ENCODE results near the gene MYO15B.
A peak's percentile ranks its signal among the peaks of the same experiment; 100 is the strongest.

MYO15B gene

DNA sequence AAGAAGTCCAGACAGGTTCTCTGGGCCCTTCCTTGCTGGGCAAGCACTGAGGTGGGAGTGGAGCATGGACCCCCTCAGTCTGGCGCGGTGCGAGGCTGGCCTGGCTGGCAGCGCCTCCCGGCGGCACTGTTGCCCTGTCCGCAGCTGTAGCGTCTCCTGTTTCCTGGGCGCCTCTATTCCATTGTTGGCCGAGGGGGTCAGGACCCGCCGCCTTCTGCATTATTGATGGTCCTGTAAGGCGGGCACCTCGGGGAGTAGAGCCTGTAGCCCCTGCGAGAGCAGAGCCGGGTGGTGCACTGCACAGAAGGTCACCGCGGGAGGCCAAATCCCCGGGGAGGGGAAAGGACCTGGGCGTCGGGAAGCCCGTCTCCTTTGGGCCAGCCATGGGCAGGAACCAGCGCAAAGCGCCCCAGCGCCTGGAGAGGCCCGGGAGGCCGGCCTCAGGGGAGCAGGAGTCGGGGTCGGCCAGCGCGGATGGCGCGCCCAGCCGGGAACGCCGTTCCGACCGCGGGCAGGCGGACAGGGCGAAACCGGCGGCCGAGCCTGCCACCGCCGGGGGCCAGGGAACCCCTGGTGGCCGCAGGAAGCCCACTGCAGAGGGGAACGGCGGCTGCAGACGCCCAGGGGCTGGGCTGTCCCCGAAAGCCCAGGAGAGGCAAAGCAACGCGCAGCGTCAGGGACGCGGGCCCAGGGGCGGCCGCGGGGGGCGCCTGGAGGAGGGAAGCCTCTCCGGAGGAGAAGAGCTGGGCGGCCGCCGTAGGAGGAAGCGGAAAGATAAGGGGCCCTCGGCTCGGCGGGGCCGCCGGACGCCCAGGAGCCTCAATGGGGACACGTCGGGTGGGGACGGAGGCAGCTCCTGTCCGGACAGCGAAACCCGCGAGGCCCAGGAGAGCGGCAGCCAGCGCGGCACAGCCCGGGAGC, at the start of gene MYO15B:
TSS of gene MYO15B (plus strand) at position 126 of the 921 bp plus-strand sequence. CDS start at position 384, 258 bp downstream.
- DNase-seq, result peak; percentile 16

DNA sequence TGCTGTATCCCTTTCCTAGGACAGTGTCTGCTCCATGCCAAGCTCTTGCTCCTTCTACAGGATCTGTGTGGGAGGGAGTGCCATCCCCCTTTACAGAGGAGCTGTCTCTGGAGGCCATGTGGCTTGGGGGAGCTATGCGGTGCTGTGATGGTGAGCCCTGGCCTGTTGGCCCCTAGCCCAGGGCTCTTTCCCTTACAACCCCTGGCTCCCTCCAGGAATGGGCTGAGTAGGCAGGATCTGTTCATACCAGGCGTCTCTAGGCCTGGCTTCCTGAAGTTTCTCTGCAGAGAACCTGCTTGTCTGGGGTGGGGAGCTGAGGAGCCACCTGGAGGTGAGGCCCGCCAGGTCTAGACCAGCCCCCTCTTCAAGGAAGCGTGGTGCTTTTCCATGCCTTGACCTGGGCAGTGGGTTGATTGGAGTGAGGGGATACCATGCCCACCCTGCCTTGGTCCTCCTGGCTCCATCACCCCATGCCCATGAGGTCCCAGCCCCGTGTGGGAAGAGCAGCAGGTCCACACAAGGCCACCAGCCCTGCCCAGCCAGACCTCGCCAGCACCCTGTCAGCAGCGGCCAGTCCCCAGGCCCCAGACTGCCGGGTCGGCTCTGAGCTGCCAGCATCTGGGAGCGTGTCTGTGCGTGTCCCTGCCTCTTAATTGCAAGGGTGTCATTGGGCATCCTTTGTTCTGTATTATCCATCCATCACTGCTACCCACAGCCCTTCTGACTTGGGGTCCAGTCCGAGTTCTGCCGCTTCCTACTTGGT, 47.5 kb upstream of the MYO15B start:
- no peak for DNase-seq

DNA sequence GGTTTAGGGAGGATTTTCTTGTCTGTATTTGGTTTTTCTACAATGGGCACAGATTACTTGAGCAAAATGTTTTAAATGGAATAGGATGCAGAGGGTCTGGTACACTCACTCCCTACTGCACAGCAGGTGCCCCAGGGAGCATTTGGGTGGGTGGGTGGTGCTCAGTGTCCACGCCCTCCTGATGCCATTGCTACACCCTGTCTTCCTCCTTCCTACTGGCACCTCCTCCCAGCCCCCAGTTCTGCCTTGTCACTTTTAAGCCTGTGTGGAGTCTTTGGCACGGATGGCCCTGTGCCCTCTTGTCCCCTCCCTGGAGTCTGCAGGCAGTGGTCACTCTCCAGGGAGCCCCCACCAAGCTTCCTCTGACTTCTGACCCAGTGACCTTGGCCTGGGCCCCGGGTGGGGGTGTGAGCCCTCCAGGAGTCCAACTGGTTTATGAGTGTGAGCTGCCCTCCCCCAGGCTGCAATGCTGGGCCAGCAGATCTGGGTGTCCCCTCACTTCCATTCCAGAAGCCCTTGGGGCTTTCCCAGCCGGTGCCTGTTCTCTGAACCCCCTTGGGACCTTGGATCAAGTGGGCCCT, 46.6 kb upstream of the MYO15B start:
- DNase-seq, result no peak

DNA sequence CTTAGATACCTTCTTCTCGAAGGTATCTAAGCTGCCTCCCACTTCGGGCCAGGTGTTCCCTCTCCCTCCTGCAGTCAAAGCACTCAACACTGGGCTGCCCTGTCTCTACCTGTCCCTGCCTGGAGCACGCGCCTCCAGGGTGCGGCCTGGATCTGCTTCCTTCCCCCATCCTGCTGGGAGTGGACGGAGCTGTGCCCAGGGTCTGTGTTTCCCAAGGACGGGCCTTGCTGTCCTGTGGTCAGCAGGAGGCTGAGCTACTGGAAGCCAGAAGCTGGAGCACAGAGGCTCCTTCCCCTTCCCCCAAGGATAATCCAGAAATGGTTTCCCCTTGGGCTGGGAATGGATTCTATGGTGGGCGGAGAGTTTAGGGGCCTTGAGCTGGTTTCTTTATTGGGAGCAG, 45.4 kb upstream of the MYO15B start:
- no peak for DNase-seq

DNA sequence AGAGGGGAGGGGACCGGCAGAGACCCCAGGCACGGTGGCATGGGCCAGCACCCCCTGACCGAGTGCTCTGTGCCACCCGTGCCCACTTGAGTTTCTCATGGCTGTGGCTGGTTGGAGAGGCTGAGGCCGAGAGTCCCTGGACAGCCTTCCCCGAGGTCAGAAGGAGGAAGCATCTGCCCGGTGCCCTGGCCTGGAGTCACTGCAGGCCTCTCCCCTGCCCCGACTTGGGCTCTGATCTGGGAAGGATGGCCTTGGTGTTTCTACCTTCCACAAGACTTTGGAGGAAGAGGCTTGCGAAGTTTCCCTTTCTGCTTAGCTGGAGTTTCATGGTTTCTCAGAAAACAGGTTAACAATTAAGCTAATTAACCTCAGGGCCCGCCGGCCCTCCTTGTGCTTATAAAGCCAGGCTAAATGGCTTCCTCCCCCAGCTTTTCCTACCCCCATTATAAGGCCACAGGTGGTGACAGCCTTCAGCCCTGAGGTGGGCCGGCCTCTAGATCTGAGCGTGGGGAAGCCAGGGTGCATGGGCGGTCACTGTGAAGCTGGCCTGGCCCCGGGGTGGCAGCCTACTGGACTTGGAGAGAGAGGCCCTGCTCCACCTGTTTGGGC, 44.8 kb upstream of the MYO15B start:
- no peak for DNase-seq

DNA sequence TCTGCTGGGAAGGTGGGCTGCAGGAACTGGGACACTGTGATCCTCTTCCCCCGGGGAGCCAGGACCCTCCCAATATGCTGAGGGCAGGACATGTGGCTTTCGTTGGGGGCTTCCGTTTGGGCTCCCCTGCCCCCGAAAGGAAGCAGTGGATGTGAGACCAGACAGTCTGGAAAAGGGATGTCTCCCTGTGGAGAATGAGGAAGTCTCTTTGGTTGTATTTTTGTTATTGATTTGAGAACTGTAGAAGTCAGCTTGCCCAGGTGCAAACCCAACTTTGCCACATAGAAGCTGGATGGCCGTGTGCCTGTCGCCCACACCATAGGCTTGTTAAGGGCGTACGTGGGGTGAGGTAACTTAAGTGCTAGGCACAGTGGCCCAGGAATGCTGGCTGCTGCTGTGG, 43.4 kb upstream of the MYO15B start:
- no peak for DNase-seq

DNA sequence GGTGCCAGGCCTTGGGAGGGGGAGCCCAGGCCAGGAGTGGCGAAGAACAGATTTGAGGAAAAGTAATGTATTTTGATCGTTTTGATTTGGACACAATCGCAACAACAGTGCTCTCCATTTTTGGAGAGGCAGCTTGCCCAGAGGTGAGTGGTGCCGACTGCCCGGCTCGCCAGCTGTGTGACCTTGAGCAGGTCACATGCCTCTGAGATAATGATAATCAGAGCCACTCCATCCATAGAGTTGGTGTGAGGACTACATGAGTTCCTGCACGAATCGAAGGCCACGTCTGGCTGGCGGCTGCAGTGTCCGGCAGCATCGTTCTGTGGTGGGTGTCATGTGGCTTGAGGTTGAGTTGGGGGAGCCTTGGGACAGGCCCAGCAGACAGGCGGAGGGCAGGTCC, 41.4 kb upstream of the MYO15B start:
- no peak for DNase-seq

DNA sequence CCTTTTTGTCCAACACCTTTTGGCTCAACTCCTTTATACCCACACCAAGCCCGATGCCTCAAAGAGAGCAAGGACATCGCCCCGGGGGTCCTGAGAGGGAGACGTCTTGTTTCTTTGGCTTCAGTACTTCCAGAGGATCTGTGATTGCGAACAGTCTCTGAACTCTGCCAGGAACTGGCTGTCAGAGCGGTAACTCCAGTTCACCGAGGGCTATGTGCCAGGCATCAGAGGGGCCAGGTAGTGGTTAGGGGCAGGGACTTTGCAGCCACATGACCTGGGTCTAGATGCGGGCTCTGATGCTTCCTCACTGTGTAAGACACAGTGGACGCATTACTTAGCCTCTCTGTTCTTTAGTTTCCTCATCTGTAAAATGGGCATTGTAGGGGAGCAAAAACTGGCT, 40.5 kb upstream of the MYO15B start:
- DNase-seq, result no peak

DNA sequence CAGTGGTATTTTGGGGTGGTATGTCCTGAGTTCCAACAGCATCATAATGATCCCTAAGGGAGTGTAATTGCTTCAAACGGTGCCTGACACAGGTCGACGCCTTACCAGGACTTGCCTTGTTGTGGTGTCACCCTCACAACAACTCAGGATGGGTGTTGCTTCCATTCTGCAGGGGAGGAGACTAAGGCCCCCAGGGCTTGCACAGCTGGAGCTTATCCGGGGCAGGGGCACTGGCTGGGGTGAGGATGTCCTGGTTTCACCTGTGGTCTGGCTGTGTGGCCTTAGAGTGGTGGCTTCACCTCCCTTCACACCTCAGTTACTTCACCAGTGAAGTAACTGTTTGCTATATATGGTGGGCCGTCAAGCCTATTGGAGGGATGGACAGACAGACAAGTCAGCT, 38.8 kb upstream of the MYO15B start:
- DNase-seq, result no peak

DNA sequence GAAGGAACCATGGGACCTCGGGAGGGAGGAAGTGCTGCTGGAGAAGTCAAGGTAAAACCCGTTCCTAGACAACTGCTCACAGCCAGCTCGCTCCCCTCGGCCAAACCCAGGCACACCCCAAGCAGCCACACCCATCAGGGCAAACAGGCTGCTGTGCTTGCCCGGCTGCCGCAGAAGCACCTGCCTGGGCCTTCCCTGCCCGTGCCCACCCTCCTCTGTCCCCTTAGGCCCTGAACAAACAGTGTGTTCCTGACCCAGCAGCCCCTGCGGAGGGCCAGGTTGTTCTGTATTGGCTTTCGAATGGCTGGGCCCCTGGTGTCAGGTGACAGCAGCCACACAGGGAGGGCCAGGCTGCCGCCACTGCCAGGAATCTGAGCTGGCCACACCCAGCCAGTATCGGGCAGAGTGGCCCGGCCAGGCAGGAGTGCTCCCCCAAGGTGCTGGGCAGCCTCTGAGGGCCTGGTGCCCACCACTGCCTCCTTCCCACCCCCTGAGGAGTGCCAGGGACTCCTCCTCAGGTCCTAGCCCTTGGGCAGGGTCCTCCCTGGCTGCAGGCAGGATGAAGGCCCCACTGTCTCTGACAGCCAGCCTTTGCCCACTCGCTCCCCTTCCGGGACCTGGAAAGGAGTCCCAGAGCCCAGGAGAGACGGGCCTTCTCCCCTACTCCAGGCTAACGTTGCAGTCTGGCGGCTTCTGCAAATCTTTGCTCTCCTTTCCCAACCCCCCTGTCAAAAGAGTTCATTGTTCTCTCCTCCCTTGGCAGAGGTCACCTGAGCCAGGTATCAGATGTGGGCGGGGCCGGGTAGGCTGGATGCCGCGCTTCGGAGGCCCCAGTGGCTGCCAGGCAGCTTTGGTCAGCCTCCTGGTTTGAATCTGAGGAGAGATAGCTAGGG, 38.1 kb upstream of the MYO15B start:
- DNase-seq, result no peak

DNA sequence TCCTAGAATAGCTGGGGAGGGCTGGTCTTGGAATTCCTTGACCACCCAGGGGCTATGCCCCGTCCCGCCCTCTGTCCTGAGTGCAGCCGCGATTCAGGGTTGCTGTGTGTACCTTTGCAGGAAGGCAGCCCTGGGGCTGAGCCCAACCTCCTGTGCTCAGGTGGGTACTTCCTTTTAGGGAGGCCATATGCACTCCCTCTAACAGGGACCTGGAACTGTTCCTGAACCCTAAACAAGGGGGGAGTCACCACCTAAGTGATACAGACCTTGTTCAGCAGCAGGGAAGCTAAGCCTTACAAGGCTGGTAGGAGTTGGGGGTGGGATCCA, 37.5 kb upstream of the MYO15B start:
- no peak for DNase-seq

DNA sequence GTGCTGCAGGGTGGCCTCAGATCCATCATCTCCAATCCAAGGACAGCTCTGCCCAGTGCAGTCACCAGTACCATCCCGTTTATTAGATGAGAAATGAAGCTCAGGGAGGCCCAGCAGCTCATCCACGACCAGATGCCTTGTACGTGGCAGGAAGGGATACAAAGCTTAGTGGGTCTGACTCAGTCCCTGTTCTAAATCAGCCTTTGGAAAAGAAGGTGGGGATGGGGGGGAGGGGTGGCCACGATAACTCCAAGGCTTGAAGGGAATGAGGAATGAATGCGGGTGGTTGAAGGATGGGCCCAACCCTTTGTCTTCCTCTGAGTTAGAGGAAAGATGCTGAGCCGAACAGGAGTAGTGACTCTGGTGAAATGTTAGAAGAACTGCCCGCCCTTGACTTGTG, 36.3 kb upstream of the MYO15B start:
- DNase-seq, result peak; percentile 22

DNA sequence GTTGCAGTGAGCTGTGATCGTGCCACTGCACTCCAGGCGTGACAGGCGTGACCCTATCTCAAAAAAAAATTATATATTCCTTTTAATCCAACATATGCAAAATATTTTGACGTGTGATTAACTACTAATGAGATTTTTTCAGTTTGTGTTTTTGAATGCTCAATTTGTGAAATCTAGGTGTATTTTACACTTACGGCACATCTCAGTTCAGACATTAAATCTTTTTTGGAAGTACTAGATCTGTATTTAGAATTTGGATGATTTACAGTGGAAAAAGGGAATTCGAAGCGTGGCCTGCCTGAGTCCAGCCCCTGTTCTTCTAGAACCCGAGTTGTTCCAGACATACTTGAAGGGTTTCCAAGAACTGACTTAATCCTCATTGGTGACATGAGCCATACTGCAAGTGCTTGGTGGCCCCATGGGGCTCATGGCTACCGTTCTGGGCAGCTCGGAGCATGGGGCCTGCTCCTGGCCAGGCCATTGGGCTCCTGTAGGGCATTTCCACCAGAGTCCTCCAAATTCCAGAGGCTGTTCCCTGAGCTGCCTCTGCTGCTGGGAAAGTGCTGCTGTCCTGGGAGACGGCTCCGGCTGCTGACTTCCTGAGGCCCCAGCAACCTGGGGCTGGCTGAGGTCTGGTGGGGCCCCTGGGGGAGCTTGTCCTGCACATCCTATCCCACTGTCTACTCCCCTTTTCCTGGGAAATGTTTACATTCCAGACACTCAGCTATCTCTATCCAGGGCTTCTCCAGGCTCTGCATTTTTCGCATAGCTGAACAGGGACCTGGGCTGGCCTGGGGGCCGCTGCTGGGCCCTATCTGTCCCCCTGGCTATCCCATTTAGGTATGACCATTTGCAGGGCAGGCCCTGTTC, 34.9 kb upstream of the MYO15B start:
- DNase-seq, result peak; percentile 62

DNA sequence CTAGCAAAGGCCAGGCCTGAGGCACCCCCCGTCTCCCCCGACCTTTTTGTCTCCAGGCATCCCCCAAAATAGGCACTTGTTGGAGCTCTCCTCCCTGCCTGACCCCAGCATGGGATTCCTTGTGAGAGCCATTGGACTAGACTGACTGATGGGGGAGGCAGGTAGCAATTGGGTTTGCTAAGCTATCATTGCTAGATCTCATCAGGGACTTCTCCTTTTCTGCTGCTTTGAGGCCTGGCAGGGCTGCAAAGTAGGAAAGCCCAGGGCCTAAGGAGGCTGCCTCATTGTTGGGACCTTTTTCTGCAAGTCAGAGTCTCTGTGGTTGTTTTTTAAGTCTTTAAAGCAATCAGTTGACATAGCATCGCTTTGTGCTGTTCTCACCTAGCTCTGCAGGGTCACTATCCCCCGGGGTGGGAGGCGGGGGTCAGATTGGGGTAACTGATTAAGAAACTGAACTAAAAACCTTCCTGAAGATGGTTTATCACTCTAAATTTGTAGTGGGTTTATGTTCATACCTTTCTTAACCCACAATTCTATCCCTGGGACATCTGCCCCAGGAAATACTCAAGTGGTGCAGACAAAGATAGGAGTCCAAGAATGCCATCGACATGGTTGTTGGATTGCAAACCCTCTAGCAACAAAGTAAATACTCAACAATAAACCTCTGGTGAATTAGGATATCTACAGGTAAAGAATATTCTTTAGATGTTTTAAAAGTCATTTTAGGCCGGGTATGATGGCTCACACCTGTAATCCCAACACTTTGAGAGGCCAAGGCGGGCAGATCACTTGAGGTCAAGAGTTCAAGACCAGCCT, 34.1 kb upstream of the MYO15B start:
- DNase-seq, result no peak

DNA sequence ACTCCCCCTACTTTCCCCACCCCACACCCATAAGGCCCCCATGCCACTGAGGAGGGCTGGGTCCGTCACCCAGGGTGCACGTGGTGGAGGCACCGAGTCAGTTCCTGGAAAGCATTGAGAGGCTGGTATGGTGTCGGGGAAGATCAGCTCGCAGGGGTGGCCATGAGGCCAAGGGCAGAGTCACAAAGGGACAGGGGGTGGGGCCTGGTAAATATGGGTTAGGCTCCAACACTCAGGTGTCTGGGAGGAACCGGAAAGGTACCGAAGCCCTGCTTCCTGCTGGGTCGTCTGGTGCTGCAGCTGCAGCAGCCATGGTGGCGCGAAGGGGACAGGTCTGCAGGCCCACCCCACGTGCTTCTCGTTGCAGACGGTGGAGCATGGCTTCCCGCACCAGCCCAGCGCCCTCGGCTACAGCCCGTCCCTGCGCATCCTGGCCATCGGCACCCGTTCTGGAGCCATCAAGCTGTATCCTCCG, 31.9 kb upstream of the MYO15B start:
- DNase-seq, result no peak

DNA sequence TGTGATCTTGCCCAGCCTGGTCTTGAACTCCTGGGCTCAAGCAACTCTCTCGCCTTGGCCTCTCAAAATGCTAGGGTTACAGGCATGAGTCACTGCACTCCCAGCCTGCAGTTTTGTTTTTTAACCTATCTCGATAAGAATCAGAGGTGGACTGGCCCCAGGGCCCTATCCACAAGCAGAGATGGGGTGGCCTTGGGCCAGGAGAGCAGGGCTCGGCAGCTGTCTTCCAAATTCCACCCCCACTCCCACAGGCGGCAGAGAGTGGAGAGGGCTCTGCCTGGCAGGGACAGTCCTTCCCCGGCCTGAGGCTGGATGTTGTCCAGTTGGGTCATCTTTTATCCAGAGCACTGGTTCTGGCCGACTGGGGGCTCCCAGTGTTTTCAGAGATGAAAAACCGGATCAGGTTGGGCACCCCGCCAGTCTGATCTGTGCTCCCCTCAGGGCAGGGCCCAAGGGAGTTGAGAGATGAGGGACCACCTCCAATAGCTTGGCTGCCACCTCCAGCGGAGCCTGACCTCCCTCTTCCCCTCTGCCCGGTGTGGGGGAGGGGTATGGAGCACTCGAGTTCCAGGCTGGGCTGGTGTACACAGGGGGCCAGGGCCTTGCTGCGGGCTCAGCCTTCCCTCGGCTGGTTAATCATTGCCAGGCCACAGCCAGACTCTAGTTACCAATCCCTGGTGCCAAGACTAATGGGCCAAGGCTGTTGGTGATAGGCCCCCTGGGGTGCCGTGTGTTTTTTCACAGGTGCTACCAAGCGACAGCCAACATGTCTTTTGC, 30.3 kb upstream of the MYO15B start:
- peak; percentile 20 for DNase-seq

DNA sequence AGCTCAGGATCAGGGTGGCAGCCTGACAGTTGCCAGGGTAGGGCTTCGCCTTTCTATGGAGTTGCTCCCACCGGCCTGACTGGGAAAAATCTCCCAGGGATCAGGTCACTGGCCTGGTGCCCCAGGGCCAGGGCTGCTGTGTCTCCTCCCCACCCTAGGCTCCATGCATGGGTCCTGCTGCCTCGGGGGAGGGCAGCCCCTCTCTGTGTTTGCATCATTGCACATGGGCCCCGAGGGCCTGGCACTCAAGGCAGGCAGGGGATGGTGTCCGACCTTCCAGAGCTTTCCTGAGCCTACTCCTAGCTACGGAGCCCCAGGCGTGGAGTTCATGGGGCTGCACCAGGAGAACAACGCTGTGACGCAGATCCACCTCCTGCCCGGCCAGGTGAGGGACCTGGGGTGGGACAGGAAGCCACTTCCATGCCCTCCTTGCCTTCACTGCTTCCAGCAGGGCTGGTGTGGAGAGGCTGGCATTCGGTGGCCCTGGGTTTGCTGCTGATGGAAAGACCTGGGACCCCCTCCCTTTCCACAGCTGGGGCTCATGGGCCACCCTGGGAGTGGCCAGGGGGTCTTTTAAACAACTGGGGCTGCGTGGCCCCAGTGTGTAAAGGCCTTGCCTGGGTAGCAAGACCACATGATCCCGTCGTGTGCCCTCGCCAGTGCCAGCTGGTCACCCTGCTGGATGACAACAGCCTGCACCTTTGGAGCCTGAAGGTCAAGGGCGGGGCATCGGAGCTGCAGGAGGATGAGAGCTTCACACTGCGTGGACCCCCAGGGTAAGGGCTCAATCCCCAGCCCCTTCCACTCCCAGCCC, 29.5 kb upstream of the MYO15B start:
- no peak for DNase-seq
